Hepatocyte (in vitro differentiated cells): Measurements from ENCODE around the gene RPS24.
"Not testable (repeated sequence)": the region's sequence is repeated elsewhere in the genome, so short reads cannot be mapped to it uniquely, and the experiment has no call there.

Experiments used
- CTCF ChIP-seq: fragments of 200-600 bp; sonication (generic); IDR thresholded peaks from 2 replicates; pipeline ENCODE4 v1.5.1; 2016; ENCODE audit warnings: antibody characterized with exemption, mild to moderate bottlenecking; ENCODE audit not compliant: poor library complexity
- EZH2 ChIP-seq: fragments of 200-600 bp; sonication (generic); IDR thresholded peaks from 2 replicates; pipeline ENCODE4 v1.6.1; 2016; ENCODE audit warnings: antibody characterized with exemption, mild to moderate bottlenecking, borderline replicate concordance
- EZH2phosphoT487 ChIP-seq: fragments of 200-600 bp; sonication (generic); IDR thresholded peaks from one replicate; pipeline ENCODE4 v1.6.1; 2018; ENCODE audit warnings: antibody characterized with exemption, mild to moderate bottlenecking, low read depth, moderate library complexity; ENCODE audit not compliant: unreplicated experiment, severe bottlenecking

DNA sequence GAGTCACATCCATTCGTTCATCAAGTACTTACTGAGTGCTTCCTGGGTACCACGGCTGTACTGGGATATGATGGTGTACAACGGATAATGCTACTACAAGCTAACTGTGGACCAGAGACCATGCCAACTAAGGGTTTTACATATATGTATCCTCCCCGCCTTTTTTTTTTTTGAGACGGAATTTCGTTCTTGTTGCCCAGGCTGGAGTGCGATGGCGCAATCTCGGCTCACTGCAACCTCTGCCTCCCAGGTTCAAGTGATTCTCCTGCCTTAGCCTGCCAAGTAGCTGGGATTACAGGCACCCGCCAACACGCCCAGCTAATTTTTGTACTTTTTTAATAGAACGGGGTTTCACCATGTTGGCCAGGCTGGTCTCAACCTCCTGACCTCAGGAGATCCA lies 36.4 kb downstream of the RPS24 start:
- not testable (repeated sequence) for TF ChIP-seq CTCF, EZH2, EZH2phosphoT487
